Measurements from ENCODE around the gene MORC4. TPM values are rescaled to one million over a fixed set of nuclear protein-coding genes. Genes with fewer than 3 reads are reported as not detected.

Gene MORC4
- total RNA-seq, 2 experiments from 2014 or later: 6.8 to 11.5 TPM

- Histone ChIP-seq H3K36me3 (ENCODE audit: insufficient read depth, low read length) (peaks cover 5% of the 10 kb centered on the region; the same call in 1 of the 2 replicates), H3K4me2 (ENCODE audit: low read length) (no peak overlapping the region), H3K27ac (ENCODE audit: low read depth, low read length, poor library complexity, severe bottlenecking) (no peak overlapping the region), H2AFZ (ENCODE audit: low read length) (no peak overlapping the region), H4K20me1 (ENCODE audit: insufficient read depth, low read length) (no peaks in the 10 kb centered on the region), H3K4me3 (ENCODE audit: low read depth, low read length, poor library complexity, severe bottlenecking) (no peak overlapping the region), H3K79me2 (ENCODE audit: insufficient read depth, low read depth, low read length) (no peaks in the 10 kb centered on the region), H3K4me1 (ENCODE audit: insufficient read depth, low read length, poor library complexity, severe bottlenecking) (no peaks in the 10 kb centered on the region), H3K9me3 (ENCODE audit: low read length) (no peaks in the 10 kb centered on the region), H3K9me2 (ENCODE audit: insufficient read depth, low read length) (no peaks in the 10 kb centered on the region)
- intact Hi-C loops (cut with micrococcal nuclease; ENCODE audit: unreplicated experiment): no loop called here
- TF ChIP-seq EZH2phosphoT487 (IDR thresholded peaks at IDR 0.05; ENCODE audit: borderline replicate concordance, low read depth, low read length): no peak
- TF ChIP-seq CTCF (conservative IDR thresholded peaks at IDR 0.05; ENCODE audit: low read length): no peak
- no peak for DNase-seq (ENCODE audit: low spot score)
- POLR2A ChIA-PET: no interaction called here
- CTCF ChIA-PET (ENCODE audit: unreplicated experiment): no interaction called here
- no TSS peak for BruUV-seq (replicated peaks)
These were observed 48.8 kb downstream of the MORC4 start for GRCh38 chrX:106951230-106951629.

GRCh38 chrX:106950381-106950780 lies 49.6 kb downstream of the MORC4 start:
- BruUV-seq (replicated peaks): no TSS peak
- intact Hi-C loops (cut with micrococcal nuclease; ENCODE audit: unreplicated experiment): no loop called here
- H3K4me1 ChIP-seq (ENCODE audit: insufficient read depth, low read length, poor library complexity, severe bottlenecking): no peaks in the 10 kb centered on the region
- H3K4me2 ChIP-seq (ENCODE audit: low read length): no peak overlapping the region
- H4K20me1 ChIP-seq (ENCODE audit: insufficient read depth, low read length): no peaks in the 10 kb centered on the region
- TF ChIP-seq CTCF (conservative IDR thresholded peaks at IDR 0.05; ENCODE audit: low read length) (no peak), EZH2phosphoT487 (IDR thresholded peaks at IDR 0.05; ENCODE audit: borderline replicate concordance, low read depth, low read length) (no peak)
- no peak overlapping the region for H3K4me3 ChIP-seq (ENCODE audit: low read depth, low read length, poor library complexity, severe bottlenecking)
- no peaks in the 10 kb centered on the region for H3K9me3 ChIP-seq (ENCODE audit: low read length)
- ChIA-PET POLR2A (interaction anchor here (0.5 to 1.0 kb wide), 2 partner anchors 13 to 185 kb away, joined by 3 read pairs; no protein-coding TSS in a partner anchor), CTCF (ENCODE audit: unreplicated experiment) (no interaction called here)
- DNase-seq (ENCODE audit: low spot score): no peak
- H2AFZ ChIP-seq (ENCODE audit: low read length): no peak overlapping the region
- no peaks in the 10 kb centered on the region for H3K79me2 ChIP-seq (ENCODE audit: insufficient read depth, low read depth, low read length)
- peaks cover 5% of the 10 kb centered on the region; the same call in 1 of the 2 replicates for H3K36me3 ChIP-seq (ENCODE audit: insufficient read depth, low read length)
- no peak overlapping the region for H3K27ac ChIP-seq (ENCODE audit: low read depth, low read length, poor library complexity, severe bottlenecking)
- no peaks in the 10 kb centered on the region for H3K9me2 ChIP-seq (ENCODE audit: insufficient read depth, low read length)

- TF ChIP-seq CTCF (conservative IDR thresholded peaks at IDR 0.05; ENCODE audit: low read length) (no peak), EZH2phosphoT487 (IDR thresholded peaks at IDR 0.05; ENCODE audit: borderline replicate concordance, low read depth, low read length) (no peak)
- CTCF ChIA-PET (ENCODE audit: unreplicated experiment): no interaction called here
- no peak for DNase-seq (ENCODE audit: low spot score)
- POLR2A ChIA-PET: no interaction called here
- H3K4me1 ChIP-seq (ENCODE audit: insufficient read depth, low read length, poor library complexity, severe bottlenecking): no peaks in the 10 kb centered on the region
- no peak overlapping the region for H3K4me2 ChIP-seq (ENCODE audit: low read length)
- H3K79me2 ChIP-seq (ENCODE audit: insufficient read depth, low read depth, low read length): no peaks in the 10 kb centered on the region
- H3K36me3 ChIP-seq (ENCODE audit: insufficient read depth, low read length): peaks cover 5% of the 10 kb centered on the region; the same call in 1 of the 2 replicates
- H3K9me2 ChIP-seq (ENCODE audit: insufficient read depth, low read length): no peaks in the 10 kb centered on the region
- no peak overlapping the region for H3K4me3 ChIP-seq (ENCODE audit: low read depth, low read length, poor library complexity, severe bottlenecking)
- intact Hi-C loops (cut with micrococcal nuclease; ENCODE audit: unreplicated experiment): no loop called here
- H4K20me1 ChIP-seq (ENCODE audit: insufficient read depth, low read length): no peaks in the 10 kb centered on the region
- no peaks in the 10 kb centered on the region for H3K9me3 ChIP-seq (ENCODE audit: low read length)
- no TSS peak for BruUV-seq (replicated peaks)
- H2AFZ ChIP-seq (ENCODE audit: low read length): no peak overlapping the region
- H3K27ac ChIP-seq (ENCODE audit: low read depth, low read length, poor library complexity, severe bottlenecking): no peak overlapping the region
These were observed 50.6 kb downstream of the MORC4 start for GRCh38 chrX:106949366-106949765.

Measured in OCI-LY7 (cell line).